Keratinocyte (primary cell): ENCODE measurements around the gene IL21R. TPM values are rescaled to one million over a fixed set of nuclear protein-coding genes. Genes with fewer than 3 reads are reported as not detected.
A peak's percentile ranks its signal among the peaks of the same experiment; 100 is the strongest.

Source experiments
- DNase-seq: peaks from one replicate; pipeline ENCODE4 v3.0.0-alpha.2; 2011; ENCODE audit warnings: low read depth, missing footprints, low spot score
- FAIRE-seq: peaks from 2 replicates; lab custom pipeline; 2011; peaks lifted over from hg19 to GRCh38; lab: Jason Lieb, UNC
- H2AFZ ChIP-seq: 2 replicates; pipeline ENCODE4 v1.6.0; 2012; ENCODE audit warnings: low read length, control low read depth, inconsistent platforms; ENCODE audit not compliant: control insufficient read depth
- H3K27ac ChIP-seq: 2 replicates; pipeline ENCODE4 v1.5.1; 2011; ENCODE audit warnings: low read length; ENCODE audit not compliant: control insufficient read depth, insufficient read depth
- H3K27me3 ChIP-seq: 3 replicates; pipeline ENCODE4 v1.6.0; 2011; ENCODE audit warnings: low read length; ENCODE audit not compliant: control insufficient read depth, insufficient read depth; ENCODE audit errors: extremely low read depth
- H3K36me3 ChIP-seq, 2 experiments: 2 replicates in 1 of 2; 3 replicates in 1 of 2; pipeline ENCODE4 v1.5.1; 2011; ENCODE audit warnings: low read length in 2 of 2, mild to moderate bottlenecking in 1 of 2; ENCODE audit not compliant: control insufficient read depth in 2 of 2, insufficient read depth in 2 of 2; ENCODE audit errors: extremely low read depth in 1 of 2
- H3K4me1 ChIP-seq: 3 replicates; pipeline ENCODE4 v1.5.1; 2011; ENCODE audit warnings: low read length; ENCODE audit not compliant: control insufficient read depth, insufficient read depth; ENCODE audit errors: extremely low read depth
- H3K4me2 ChIP-seq: 3 replicates; pipeline ENCODE4 v1.6.0; 2011; ENCODE audit warnings: low read depth, low read length; ENCODE audit not compliant: control insufficient read depth, insufficient read depth; ENCODE audit errors: extremely low read depth
- H3K4me3 ChIP-seq, 3 experiments: fragments of 200-600 bp in 1 of 3; sonication (generic) in 1 of 3; 2 replicates in 2 of 3; 3 replicates in 1 of 3; pipeline ENCODE4 v1.5.1; 2011 to 2016; ENCODE audit warnings: low read length in 3 of 3, mild to moderate bottlenecking in 3 of 3, control low read depth in 2 of 3, inconsistent platforms in 1 of 3, low read depth in 1 of 3, mixed read lengths in 1 of 3, mixed run types in 1 of 3, moderate library complexity in 1 of 3; ENCODE audit not compliant: control insufficient read depth in 2 of 3, insufficient read depth in 2 of 3; ENCODE audit errors: extremely low read depth in 1 of 3
- H3K79me2 ChIP-seq: 2 replicates; pipeline ENCODE4 v1.6.0; 2012; ENCODE audit warnings: low read length; ENCODE audit not compliant: control insufficient read depth, insufficient read depth
- H3K9ac ChIP-seq: 3 replicates; pipeline ENCODE4 v1.6.0; 2011; ENCODE audit warnings: low read length; ENCODE audit not compliant: control insufficient read depth, insufficient read depth; ENCODE audit errors: extremely low read depth
- H3K9me1 ChIP-seq: 3 replicates; pipeline ENCODE4 v1.6.0; 2011; ENCODE audit warnings: low read length; ENCODE audit not compliant: control insufficient read depth, insufficient read depth; ENCODE audit errors: extremely low read depth
- H3K9me3 ChIP-seq: 2 replicates; pipeline ENCODE4 v1.5.1; 2012; ENCODE audit warnings: low read depth, low read length; ENCODE audit not compliant: control insufficient read depth
- H4K20me1 ChIP-seq: 3 replicates; pipeline ENCODE4 v1.6.0; 2011; ENCODE audit warnings: low read length; ENCODE audit not compliant: control insufficient read depth, insufficient read depth; ENCODE audit errors: extremely low read depth
- EZH2 ChIP-seq: IDR thresholded peaks from one replicate; pipeline ENCODE4 v1.6.1; 2012; ENCODE audit warnings: inconsistent platforms, mild to moderate bottlenecking, low read length, moderate library complexity
- dilution Hi-C: fragments of 300-500 bp; cut with MboI; formaldehyde crosslinking; loops from one replicate; pipeline ENCODE4 v1.7.0; 2020; ENCODE audit warnings: low sequenced_read_pairs; ENCODE audit not compliant: extremely low pct_ligation_motif_present
- polyA plus RNA-seq, 5 experiments: library from polyadenylated mRNA; depleted of rRNA in 3 of 5; stranded (reverse) in 3 of 5; stranded (forward) in 1 of 5; unstranded in 1 of 5; fragments of >200 nt; gene quantifications; 1 replicate in 1 of 5; 2 replicates in 3 of 5; 3 replicates in 1 of 5; pipeline versions ENCODE4 v1.2.1 to v1.2.3, GENCODE V29; 2011 to 2012; ENCODE audit warnings: missing spikeins in 2 of 5, low read depth in 1 of 5, low replicate concordance in 1 of 5
- TF ChIP-seq, protein P1 (sequence below), 3 experiments: IDR thresholded peaks in 1 of 3; conservative IDR thresholded peaks in 1 of 3; optimal IDR thresholded peaks in 1 of 3; 2 replicates in 2 of 3; 3 replicates in 1 of 3; pipeline versions ENCODE3 to v1.5.1; 2011; ENCODE audit warnings: low read length in 3 of 3, mild to moderate bottlenecking in 3 of 3, moderate library complexity in 2 of 3, control low read depth in 1 of 3, inconsistent platforms in 1 of 3; ENCODE audit not compliant: insufficient read depth in 2 of 3; ENCODE audit errors: extremely low read depth in 1 of 3

IL21R gene
- polyA plus RNA-seq, 1 donor (not counting 4 experiments of a cell fraction or from before 2014, with no cell fraction given) = 0.12 TPM

DNA sequence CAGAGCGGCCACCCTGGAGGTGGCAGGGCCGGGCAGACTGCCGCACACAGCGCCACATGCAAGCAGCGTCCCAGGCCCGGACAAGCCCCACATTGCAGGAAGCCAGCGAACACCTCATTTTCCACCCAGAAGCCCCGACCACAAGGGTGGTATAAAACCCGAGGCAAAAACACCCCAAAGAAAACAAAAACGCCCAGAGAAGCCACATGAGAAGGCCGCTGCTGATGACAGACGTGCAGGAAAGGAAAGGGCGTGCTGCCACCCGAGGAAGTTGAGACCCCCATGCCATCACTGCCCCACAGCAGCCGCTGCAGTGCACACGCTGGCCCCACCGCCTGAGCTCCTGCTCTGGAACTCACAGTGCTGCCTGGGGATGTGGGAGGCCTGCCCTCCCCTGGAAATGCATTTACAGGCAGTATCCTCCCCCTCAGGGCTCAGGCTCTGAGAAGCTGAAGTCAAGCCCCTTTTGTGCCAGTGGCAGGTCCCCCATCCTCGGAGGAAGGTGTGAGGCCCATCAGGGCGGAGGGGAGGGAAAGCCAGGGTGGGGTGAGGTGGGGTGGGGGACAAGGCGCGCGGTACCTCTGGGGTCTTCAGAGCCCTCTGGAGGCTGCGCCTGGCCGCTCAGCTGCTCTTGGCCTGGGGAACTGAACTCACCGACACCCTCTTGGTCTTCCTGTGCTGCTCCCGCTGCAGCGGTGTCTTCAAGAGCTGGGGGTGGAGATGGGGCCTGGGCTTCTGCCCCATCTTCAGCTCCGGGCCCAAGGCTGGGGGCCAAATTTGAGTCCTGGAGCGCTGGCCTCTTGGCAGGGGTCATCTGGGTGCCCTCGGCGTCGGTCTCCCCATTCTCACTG lies 62.0 kb downstream of the IL21R start:
- no peaks in the 10 kb centered on the region for H3K9me1 ChIP-seq
- no peak for TF ChIP-seq EZH2
- TF ChIP-seq, protein P1, sequence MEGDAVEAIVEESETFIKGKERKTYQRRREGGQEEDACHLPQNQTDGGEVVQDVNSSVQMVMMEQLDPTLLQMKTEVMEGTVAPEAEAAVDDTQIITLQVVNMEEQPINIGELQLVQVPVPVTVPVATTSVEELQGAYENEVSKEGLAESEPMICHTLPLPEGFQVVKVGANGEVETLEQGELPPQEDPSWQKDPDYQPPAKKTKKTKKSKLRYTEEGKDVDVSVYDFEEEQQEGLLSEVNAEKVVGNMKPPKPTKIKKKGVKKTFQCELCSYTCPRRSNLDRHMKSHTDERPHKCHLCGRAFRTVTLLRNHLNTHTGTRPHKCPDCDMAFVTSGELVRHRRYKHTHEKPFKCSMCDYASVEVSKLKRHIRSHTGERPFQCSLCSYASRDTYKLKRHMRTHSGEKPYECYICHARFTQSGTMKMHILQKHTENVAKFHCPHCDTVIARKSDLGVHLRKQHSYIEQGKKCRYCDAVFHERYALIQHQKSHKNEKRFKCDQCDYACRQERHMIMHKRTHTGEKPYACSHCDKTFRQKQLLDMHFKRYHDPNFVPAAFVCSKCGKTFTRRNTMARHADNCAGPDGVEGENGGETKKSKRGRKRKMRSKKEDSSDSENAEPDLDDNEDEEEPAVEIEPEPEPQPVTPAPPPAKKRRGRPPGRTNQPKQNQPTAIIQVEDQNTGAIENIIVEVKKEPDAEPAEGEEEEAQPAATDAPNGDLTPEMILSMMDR (optimal IDR thresholded peaks at IDR 0.05 in 1 of 3, IDR thresholded peaks at IDR 0.05 in 1 of 3, conservative IDR thresholded peaks at IDR 0.05 in 1 of 3; ENCODE audit: extremely low read depth in 1 of 3, insufficient read depth in 2 of 3, low read length in 3 of 3) = no peak
- FAIRE-seq (no peak), DNase-seq (no peak)
- H3K9ac ChIP-seq = no peak overlapping the region
- H4K20me1 ChIP-seq = no peaks in the 10 kb centered on the region
- H3K27me3 ChIP-seq = no peaks in the 10 kb centered on the region
- no peaks in the 10 kb centered on the region for H3K9me3 ChIP-seq
- peak overlapping the region; percentile 27 for H3K4me2 ChIP-seq
- no peak overlapping the region for H3K27ac ChIP-seq
- no peak overlapping the region for H3K4me3 ChIP-seq
- H3K4me1 ChIP-seq = peaks cover 34% of the 10 kb centered on the region
- H3K79me2 ChIP-seq = no peaks in the 10 kb centered on the region
- dilution Hi-C loops = no loop called here
- peaks cover 26 to 44% of the 10 kb centered on the region in 2 experiments for H3K36me3 ChIP-seq
- H2AFZ ChIP-seq = no peak overlapping the region

DNA sequence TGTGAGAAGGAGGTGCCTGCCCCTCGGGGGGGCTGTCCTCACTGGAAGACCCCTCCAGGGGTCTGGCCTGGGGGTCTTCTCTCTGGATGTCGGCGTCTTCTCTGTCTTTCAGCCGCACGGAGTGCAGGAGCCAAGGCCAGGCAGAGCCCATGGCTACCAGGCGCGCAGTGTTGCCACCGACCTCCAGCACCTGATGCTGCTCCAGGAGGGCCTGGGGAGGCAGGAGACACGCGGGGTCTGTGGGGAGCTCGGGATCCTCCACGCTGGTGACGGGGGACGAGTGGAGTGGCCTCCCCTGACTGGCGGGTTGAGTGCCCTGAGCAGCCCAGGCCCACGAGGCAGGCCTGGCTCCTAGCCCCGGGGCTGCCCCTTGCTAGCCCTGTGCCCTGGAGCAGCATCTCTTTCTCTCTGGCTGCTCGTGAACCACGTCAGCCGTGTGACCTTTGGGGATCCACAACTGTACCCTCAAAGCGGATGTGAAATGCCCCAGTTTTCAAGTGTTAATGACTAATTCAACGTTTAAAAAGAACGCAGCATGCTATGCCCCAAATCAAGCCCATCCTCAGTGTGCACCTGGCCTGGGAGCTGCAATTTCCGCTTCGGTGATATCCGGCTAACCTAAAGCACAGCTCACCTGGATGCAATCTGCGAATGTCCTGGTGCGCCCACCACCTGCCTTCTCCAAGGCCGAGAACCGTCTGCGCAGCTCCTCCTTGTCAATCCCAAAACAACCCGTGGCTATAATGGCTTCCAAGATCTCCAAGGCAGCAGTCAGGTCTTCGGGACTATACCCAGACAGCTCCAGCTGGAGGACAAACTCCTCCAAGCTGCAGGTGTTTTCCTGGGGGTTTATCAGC lies 62.9 kb downstream of the IL21R start:
- H4K20me1 ChIP-seq = peaks cover 3% of the 10 kb centered on the region
- TF ChIP-seq, protein P1 (optimal IDR thresholded peaks at IDR 0.05 in 1 of 3, IDR thresholded peaks at IDR 0.05 in 1 of 3, conservative IDR thresholded peaks at IDR 0.05 in 1 of 3; ENCODE audit: extremely low read depth in 1 of 3, insufficient read depth in 2 of 3, low read length in 3 of 3) = no peak
- no peak for TF ChIP-seq EZH2
- no peaks in the 10 kb centered on the region for H3K9me3 ChIP-seq
- no peaks in the 10 kb centered on the region for H3K79me2 ChIP-seq
- no peak for DNase-seq
- H3K27me3 ChIP-seq = no peaks in the 10 kb centered on the region
- no peak overlapping the region for H3K9ac ChIP-seq
- no peaks in the 10 kb centered on the region for H3K9me1 ChIP-seq
- no peak overlapping the region for H2AFZ ChIP-seq
- no peak overlapping the region for H3K27ac ChIP-seq
- no peak for FAIRE-seq
- H3K4me1 ChIP-seq = peaks cover 32% of the 10 kb centered on the region
- dilution Hi-C loops = no loop called here
- no peak overlapping the region for H3K4me3 ChIP-seq
- H3K4me2 ChIP-seq = no peak overlapping the region
- H3K36me3 ChIP-seq = peaks cover 32 to 44% of the 10 kb centered on the region in 2 experiments
